H1 (cell line): ENCODE results near the gene KLHL8. TPM values are rescaled to one million over a fixed set of nuclear protein-coding genes. Genes with fewer than 3 reads are reported as not detected.

ENCODE experiments used
- BCL11A ChIP-seq, 2 experiments: IDR thresholded peaks; one replicate each; pipeline ENCODE4 v1.6.1; 2011; ENCODE audit warnings: low read depth in 2 of 2, low read length in 2 of 2, mild to moderate bottlenecking in 2 of 2
- POU5F1 ChIP-seq: IDR thresholded peaks from 2 replicates; pipeline ENCODE4 v1.6.1; 2011; ENCODE audit warnings: low read depth, mild to moderate bottlenecking, low read length, moderate library complexity
- RNF2 ChIP-seq: fragments of 200-900, 300-1000 bp; sonication (generic); IDR thresholded peaks from 2 replicates; pipeline ENCODE4 v1.7.1; 2016; ENCODE audit warnings: borderline replicate concordance, low read depth, mild to moderate bottlenecking, antibody characterized with exemption, low read length; ENCODE audit not compliant: poor library complexity, severe bottlenecking; ENCODE audit errors: missing control alignments
- SIX5 ChIP-seq: IDR thresholded peaks from 2 replicates; pipeline ENCODE4 v1.6.1; 2011; ENCODE audit warnings: mild to moderate bottlenecking, low read depth, low read length
- polyA plus RNA-seq, 7 experiments: library from polyadenylated mRNA; depleted of rRNA in 3 of 7; stranded (reverse) in 5 of 7; unstranded in 2 of 7; fragments of >200 nt in 5 of 7; fragments of 200-250 nt in 2 of 7; gene quantifications; 1 replicate in 5 of 7; 2 replicates in 1 of 7; 4 replicates in 1 of 7; pipeline versions ENCODE4 v1.2.1 to v1.2.3, GENCODE V29; 2011 to 2013; ENCODE audit warnings: missing spikeins in 2 of 7, mixed read lengths in 2 of 7
- total RNA-seq: library from RNA; stranded (reverse); fragmentation: NEBNext Ultra II Directional; extraction: Animal tissue kit (Norgen Biotek cat#: 25700); gene quantifications from 2 replicates; pipeline ENCODE4 v1.2.1, GENCODE V29; 2021
- TF ChIP-seq, protein P1 (sequence below): IDR thresholded peaks from 2 replicates; pipeline ENCODE4 v1.6.1; 2011; ENCODE audit warnings: low read length, improper control_type of control experiment

Gene KLHL8
- total and polyA plus RNA-seq, 2 of the 8 experiments (the other 6 are each of a cell fraction or from before 2014, with no cell fraction given), result 0.94 to 8.1 TPM

DNA sequence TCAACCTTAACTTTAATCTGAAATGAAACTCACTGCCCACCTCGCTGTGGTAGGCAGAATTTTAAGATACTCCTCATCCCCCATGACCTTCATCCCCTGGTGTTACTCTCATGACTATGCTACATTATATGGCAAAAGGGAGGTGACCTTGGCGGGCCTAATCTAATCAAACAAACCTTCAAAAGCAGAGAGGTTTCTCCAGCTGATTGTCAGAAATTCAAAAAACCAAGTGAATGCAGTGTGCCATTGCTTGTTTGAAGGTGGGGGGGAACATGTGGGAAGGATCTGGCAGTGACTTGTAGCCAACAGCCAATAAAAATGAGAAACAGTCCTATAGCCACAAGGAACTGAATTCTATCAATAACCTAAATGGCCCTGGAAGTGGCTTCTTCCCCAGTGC, 48.5 kb downstream of the KLHL8 start (continued):
- TF ChIP-seq, protein P1, sequence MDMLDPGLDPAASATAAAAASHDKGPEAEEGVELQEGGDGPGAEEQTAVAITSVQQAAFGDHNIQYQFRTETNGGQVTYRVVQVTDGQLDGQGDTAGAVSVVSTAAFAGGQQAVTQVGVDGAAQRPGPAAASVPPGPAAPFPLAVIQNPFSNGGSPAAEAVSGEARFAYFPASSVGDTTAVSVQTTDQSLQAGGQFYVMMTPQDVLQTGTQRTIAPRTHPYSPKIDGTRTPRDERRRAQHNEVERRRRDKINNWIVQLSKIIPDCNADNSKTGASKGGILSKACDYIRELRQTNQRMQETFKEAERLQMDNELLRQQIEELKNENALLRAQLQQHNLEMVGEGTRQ, result no peak
- TF ChIP-seq BCL11A (IDR thresholded peaks at IDR 0.05; ENCODE audit: low read depth in 2 of 2, low read length in 2 of 2), result no peak
- no peak for TF ChIP-seq SIX5
- no peak for TF ChIP-seq RNF2
- no peak for TF ChIP-seq POU5F1
